Activated CD4-positive, CD25-positive, alpha-beta regulatory T cell treated with anti-CD3 and anti-CD28 coated beads, Interleukin-2, amount 50 U/mL, for 24 hours (primary cell): ENCODE results near the gene SPDYE18.
"Not testable (repeated sequence)": the region's sequence is repeated elsewhere in the genome, so short reads cannot be mapped to it uniquely, and the experiment has no call there.

ENCODE experiments used
- ATAC-seq, 2 donors: fragments of 150-1000 bp; cut with Tn5 transposase; one replicate each; pipeline ENCODE4 v1.10.0; 2021; ENCODE audit warnings: mild to moderate bottlenecking in 1 of 2, moderate library complexity in 1 of 2

Gene SPDYE18, protein sequence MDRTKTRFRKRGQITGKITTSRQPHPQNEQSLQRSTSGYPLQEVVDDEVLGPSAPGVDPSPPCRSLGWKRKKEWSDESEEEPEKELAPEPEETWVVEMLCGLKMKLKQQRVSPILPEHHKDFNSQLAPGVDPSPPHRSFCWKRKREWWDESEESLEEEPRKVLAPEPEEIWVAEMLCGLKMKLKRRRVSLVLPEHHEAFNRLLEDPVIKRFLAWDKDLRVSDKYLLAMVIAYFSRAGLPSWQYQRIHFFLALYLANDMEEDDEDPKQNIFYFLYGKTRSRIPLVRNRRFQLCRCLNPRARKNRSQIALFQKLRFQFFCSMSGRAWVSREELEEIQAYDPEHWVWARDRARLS

DNA sequence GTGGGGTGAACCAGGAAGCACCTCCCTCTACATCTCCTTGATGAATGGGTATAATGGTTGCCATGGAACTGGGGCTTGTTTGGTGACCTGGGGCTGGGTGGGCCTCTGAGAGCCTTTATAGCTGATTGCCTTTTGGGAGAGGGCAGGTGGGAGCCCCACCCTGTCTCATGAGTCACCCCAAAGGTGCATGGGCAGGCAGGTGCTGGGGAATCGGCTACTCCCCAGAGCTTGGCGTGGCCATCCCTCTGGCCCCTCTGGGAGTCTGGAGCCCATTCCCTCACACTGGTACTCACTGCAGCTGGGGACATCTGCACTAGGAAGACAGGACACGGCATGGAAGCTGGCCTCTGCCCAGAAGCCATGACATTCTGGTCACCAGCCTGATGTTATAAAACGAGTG, at the start of gene SPDYE18:
TSS of gene SPDYE18 (minus strand) at position 2 of the 400 bp plus-strand sequence. CDS start 2,046 bp downstream, outside the sequence.
- ATAC-seq, result not testable (repeated sequence)

DNA sequence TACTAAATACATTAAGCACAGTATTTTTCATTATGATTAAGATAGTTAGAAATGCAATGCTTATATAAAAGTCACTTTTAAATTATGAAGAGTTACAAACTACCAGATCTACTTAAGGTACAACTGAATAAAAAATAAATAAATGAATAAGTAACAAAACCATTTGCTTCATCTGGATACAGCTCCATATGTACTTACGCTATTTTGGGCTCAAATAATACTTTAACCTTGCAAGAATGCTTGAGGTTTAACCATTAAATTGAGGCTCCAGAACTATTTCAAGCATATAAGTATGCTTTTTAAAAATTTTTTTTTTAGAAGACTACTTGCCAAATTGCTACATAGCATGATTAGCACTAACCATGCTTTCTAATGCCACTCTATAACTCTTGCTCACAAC, 46.0 kb upstream of the SPDYE18 start:
- not testable (repeated sequence) for ATAC-seq

DNA sequence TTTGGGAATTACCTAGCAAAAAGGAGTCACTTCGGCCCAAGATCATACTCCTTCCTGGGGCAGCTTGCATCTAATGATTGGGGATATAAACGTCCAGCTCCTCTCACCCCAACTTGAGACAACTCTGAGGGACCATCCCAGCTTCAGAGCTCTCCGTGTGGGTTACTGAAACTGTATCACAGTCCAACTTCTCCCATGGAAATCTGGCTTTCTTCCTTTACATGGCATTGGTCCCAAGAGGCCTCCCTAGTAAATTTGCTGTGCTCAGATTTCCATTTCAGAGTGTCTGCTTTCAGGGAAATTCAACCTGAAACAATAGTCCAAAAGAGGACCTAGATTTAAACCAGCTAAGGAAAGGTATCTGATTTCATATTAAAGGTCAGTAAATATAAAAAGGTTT, 45.3 kb upstream of the SPDYE18 start:
- not testable (repeated sequence) for ATAC-seq

DNA sequence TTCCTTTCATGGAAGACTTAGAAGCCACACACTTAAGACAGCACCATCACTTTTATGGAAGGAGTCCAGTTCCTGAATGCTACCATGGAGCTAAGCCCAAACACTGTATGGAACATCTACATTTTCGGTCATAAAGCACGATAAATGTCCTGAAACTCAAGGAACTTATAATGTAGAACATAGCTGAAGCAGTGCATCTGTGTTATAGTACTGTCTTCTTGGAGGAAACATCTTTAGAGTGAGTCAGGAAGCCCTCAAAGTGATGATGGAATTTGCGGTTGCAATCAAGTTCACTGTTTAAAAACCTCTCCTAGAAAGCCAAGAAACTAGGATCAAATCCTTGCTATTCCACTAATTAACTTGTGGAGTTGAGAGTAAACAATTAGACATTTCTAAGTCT, 43.5 kb upstream of the SPDYE18 start:
- ATAC-seq, result not testable (repeated sequence)

DNA sequence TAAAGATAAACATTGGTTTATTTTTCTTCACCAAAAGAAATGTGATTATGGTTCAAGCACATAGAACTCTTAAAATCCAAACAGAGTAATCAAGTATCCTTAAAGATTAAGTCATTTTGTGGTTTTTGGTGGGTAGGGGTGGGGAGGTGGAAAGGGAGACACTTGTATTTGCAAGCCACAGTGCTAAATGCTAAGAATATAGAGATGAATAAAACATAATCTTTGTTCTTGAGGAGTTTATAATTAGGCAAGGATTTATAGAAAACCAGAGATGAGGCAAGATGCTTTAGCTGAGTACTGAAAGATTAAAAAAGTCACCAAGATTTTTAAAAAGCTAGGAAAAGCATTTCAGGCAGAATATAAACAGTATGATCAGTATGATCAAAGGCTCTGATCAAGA, 40.3 kb upstream of the SPDYE18 start:
- ATAC-seq, result not testable (repeated sequence)

DNA sequence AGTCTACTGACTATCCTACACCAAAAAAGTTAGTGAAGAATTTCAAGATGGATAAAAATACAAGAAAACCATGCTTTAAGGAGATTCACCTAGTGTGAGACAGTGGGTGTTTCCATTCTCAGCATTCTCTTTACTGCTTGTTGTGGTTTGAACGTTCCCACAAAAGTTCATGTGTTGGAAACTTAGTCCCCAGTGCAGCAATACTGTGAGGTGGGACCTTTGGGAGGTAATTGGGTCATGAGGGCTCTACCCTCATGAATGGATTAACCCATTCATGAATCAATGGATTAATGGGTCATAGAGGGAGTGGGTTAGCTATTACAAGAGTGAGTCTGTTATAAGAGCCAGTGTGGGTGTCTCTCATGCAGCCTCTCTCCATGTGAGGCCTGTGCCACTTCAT, 38.8 kb upstream of the SPDYE18 start:
- ATAC-seq, result not testable (repeated sequence)

DNA sequence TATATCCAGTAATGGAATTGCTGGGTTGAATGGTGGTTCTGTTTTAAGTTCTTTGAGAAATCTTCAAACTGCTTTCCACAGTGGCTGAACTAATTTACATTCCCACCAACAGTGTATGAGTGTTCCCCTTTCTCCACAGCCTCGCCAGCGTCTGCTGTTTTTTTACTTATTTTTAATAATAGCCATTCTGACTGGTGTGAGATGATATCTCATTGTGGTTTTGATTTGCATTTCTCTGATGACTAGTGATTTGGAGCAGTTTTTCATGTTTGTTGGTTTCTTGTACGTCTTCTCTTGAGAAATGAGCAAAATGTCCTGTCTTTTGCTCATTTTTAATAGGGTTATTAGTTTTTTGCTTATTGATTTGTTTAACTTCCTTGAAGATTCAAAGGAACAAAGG, 38.1 kb upstream of the SPDYE18 start:
- not testable (repeated sequence) for ATAC-seq

DNA sequence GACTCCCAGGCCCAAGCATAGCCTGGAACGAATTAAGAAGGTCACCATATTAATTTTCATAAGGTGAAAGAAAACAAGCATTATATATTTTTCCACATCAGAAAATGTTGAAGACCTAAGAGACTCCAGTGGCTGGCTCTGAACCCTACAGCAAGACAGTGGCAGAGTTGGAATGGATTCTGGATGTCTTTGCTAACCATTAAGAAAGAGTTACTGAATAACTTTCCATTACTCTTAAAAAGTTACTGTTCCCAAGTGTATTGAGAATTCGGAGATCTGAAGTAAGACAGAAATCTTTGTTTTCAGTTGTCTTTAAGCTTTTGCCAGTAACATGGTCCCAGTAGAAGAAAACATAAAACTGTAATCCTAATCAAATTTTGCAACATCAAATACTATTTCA, 29.9 kb upstream of the SPDYE18 start:
- not testable (repeated sequence) for ATAC-seq

DNA sequence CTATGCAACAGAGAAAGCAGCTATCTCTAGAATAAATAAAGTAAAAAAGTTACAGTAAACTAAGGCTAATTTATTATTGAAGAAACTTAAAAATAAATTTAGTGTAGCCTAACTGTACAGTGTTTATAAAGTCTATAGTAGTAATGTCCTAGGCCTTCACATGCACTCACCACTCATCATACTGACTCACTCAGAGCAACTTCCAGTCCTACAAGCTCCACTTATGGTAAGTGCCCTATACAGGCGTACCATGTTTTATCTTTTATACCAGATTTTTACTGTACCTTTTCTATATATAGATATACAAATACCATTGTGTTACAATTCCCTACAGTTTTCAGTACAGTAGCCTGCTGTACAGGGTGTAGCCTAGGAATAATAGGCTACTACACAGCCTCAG, 19.8 kb upstream of the SPDYE18 start:
- ATAC-seq, result not testable (repeated sequence)

DNA sequence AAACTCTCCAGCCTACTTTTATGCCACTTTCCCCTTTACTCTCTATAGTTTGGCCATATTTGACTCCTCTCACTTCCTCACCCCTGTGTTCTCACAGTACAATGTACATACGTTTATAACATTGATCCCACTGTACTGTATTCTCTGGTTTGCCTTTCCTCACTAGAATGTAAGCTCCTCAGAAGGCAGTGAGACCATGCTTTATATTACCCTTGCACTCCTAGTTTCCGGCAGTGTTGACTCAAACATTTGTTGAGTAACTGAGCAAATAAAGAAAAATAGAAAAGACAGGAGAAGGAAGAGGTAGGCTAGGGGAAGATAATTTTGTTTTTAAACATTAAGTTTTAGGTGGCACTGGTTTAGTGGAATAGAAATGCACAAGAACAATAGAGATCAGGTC, 17.9 kb upstream of the SPDYE18 start:
- ATAC-seq, result not testable (repeated sequence)

DNA sequence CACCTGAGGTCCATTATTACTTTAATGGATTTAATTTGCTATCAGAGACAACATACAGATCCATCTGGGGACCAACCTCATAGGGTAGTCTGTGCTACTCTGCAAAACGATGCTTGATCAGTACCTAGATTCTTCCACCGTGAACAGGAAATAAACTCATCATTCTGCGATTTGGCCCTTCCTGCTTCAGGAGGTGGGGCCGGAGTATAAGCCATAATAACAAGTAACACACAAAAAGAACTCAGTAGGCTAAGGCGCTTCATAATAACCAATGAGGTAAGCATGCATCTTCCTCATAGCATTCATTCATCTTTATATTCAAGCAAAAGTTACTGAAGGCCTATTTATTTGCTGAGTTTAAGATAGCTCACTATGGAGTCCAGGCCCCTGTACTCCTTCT, 17.3 kb upstream of the SPDYE18 start:
- ATAC-seq, result not testable (repeated sequence)

DNA sequence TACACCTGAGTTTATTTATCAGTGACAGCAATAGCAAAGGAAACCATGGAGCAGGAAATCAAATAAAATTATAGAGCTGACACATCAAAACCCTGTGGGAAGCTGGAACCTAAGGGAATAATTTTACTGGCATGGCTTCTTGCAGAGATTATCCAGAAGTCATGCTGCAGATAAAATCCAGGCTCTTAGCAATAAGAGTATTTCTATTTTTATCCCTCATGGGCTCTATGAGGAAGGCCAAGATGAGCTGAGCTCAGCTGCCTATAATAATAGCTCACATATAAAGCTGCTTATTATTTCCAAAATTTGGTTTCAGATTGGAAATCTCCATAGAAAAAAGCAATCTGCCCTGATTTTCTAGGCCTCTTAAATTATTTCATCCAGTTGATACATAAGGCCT, 16.8 kb upstream of the SPDYE18 start:
- not testable (repeated sequence) for ATAC-seq

DNA sequence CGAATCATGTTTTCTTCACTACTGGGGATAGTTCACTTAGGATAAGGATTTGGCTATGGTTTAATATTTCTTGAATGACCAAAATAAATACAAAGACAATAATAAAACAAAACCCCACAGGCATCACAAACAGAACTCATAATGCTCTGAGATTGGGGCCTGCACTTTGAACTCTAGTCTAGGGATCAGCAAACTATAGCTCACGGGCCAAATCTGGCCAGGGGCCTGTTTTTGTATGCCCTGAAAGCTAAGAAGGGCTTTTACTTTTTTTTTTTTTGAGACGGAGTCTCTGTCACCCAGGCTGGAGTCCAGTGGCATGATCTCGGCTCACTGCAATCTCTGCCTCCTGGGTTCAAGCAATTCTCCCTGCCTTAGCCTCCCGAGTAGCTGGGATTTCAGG, 14.7 kb upstream of the SPDYE18 start:
- ATAC-seq, result not testable (repeated sequence)

DNA sequence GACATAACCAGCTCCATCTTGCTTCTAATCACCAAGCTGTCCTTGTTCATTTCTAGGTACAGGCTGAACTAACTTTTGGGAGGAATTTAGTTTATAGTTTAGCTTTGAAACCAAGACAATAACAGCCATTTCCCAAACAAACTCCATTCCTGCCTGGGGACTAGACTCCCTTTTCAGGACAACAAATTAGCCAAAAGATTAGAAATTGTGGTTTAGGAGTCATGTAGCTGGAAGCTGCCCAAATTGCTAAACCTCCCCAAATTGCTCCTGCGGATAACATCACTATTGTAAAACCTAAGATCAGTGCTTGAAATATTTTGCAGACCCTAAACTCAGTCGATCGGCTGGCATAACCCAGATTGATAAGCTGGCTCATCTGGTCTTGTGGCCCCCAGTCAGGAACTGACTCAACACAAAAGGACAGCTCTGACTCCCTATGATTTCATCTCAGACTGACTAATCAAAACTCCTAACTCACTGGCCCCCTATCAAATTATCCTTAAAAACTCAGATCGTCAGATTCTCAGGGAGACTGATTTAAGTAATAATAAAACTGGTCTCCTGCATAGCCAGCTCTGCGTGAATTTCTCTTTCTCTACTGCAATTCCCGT, 12.5 kb upstream of the SPDYE18 start:
- not testable (repeated sequence) for ATAC-seq

DNA sequence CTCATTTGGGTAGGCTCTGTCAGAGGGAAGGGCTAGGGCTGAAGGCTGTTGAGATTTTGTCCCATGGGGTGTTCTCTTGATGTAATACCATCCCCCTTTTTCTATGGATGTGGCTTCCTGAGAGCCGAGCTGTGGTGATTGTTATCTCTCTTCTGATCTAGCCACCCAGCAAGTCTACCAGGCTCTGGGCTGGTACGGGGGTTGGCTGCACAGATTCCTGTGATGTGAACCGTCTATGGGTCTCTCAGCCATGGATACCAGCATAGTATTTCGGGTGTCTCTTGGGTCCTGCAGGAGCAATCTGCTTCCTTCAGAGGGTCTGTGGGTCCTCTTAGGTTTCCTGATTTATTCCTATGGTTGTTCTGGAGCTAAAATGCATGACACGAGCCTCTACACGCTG, 8.8 kb upstream of the SPDYE18 start:
- ATAC-seq, result not testable (repeated sequence)

DNA sequence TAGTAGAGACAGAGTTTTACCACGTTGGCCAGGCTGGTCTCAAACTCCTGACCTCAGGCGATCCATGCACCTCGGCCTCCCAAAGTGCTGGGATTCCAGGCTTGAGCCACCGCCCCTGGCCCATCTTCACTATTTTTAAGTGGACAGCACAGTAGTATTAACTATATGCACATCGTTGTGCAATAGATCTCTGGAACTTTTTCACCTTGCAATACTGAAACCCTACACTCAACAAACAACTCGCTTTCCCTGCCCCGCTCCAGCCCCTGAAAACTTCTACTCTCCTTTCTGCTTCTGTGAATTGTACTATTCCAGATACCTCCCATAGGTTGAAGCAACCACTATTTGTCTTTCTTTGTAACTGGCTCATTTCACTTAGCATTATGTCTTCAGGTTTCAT, 3.5 kb upstream of the SPDYE18 start:
- ATAC-seq, result not testable (repeated sequence)

DNA sequence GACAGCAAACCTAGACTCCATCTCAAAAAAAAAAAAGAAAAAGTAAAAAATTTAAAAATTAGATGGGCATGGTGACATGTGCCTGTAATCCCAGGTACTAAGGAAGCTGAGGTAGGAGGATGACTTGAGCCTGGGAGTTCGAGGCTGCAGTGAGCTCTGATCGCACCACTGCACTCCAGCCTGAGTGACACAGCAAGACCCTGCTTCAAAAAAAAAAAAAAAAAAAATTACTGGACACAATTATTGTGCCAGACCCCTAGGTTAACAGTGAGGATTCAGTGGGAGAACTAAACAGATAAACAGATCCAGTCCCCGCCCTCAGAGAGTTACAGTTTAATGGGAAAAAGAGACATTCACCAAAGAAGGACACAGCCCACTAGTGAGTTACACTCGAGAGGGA, 1.4 kb upstream of the SPDYE18 start:
- not testable (repeated sequence) for ATAC-seq

DNA sequence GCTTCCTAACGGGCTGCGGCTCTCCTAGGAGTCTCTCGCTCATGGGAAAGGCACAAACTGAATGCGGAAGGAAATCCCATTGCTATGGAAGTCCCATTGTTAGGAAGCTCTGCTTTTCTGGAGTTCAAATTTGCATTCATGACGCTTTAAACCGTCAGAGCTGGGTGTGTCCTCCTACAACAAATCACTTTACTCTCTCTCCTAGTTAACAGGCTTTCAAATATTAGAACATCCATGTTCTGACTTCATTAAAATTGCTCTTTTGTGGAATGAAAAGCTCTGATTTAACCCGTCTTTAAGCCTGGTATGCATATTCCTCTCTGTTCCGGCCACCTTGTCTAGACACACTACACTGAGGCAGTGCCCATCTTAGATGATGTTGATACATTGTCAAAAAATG, 30.1 kb downstream of the SPDYE18 start, which contains the start of gene SPDYE17:
TSS of gene SPDYE17 (minus strand) at position 101 of the 400 bp plus-strand sequence. CDS start 1,791 bp downstream, outside the sequence.
- ATAC-seq, result not testable (repeated sequence)

DNA sequence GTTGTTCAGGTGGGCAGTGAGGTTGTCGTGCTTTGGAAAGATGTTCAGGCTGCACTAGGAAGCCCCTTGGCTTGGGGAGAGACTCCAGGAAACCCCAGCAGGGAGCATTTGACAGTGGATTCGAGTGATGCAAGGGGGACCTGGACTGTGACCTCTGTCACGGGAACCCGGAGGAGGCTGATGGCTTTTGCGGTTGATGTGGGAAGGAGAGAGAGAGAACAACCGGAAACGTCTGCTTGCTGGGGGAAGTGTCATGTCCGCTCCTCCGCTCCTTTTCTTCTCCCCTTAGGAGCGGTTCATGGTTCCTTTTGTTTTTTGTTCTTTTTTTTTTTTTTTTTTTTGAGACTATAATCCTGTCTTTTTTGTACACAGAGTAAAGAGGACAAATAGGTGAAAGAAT, 36.0 kb downstream of the SPDYE18 start:
- ATAC-seq, result not testable (repeated sequence)

DNA sequence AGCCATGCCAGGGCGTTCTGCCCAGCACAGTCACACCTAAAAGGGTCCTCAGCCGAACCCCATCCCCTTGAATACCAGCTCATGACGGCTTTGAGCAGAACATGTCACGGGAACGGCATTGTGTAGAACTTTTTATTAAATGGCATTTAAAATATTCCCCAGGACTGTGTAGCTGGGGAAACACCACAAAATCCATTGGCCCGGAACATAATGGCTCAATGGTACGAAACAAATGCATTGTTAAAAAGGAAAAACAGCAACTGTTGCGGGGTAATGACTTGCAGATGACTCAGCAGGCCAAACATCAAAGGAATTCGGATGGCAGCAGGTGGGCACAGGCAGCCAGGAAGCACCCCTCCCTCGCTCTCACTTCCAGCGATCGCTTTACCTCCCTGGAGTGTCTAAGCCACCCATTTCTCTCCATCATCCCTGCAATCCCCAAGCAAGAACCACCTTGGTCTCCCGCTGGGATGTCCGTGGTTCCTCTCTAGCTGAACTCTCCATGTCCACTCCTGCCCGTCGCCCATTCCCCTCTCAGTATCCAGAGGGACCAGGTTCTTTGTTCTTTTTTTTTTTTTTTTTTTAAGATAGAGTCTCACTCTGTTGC, 52.2 kb downstream of the SPDYE18 start:
- not testable (repeated sequence) for ATAC-seq

DNA sequence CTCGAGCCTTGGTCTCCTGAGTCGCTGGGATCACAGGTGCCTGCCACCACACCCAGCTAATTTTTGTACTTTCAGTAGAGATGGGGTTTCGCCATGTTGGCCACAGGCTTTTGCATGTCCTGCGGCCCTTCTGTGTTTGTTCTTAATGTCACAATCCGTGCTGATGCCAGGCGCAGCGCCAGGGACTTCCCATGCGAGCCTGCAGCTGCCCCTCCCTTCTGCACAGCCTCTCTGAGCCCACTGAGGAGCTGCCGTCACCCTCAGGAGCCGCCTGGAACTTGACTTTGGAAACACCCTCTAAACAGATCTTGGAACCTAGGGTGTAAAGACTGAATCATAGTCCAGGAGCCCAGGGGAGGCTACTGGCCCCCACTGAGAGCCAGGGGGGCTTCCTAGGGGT, 54.4 kb downstream of the SPDYE18 start:
- not testable (repeated sequence) for ATAC-seq

DNA sequence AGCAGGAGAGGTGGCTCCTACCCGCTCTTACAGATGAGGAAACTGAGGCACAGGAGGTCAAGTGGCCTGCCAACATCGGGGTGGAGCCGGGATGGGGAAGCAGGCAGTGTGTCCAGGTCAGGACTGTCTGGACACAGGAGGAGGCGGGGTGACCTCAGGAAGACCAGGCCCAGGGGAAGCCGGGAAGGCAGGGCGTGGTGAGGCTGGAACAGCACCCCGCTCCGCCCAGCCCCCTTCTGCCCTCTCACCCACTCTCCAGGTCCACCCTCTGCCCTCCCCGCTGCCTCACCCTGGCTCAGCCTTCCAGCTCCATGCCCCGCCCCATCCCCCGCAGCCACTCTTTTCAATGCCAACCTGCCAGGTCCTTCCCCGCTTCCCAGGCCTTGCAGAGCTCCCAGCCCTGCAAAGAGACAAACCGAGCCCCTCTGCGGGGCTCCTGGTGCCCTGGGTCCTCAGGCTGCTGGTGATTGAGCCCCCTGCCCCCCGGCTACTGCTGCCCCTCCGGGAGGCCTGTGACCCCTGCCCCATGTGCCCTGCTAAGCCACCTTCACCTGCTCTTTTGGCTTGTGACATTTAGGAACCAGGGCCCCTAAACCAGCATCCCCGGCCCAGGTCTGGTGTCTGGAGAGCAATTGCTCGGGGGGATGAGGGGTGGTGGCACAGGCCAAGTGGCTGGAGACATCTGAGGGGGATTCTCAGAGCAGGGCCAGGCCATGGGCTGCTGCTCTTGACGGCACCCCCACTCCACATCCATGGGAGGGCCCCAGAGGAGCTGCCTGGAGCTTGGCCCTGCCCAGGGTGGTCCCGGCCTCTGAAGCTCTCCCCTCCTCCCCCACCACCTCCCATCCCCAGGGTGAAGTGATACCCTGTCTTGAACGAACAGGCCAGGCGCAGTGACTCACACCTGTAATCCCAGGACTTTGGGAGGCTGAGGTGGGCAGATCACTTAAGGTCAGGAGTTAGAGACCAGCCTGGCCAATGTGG, 55.9 kb downstream of the SPDYE18 start:
- ATAC-seq, result not testable (repeated sequence)
